Measurements from ENCODE around the gene COA1. TPM values are rescaled to one million over a fixed set of nuclear protein-coding genes. Genes with fewer than 3 reads are reported as not detected.
"Not testable (repeated sequence)": the region's sequence is repeated elsewhere in the genome, so short reads cannot be mapped to it uniquely, and the experiment has no call there.

COA1 gene
- total RNA-seq, 1 donor from 2014 or later = 16.3 TPM

GRCh38 chr7:43612128-43612527, 117.2 kb downstream of the COA1 start:
- no peak for TF ChIP-seq CTCF (IDR thresholded peaks at IDR 0.05)
- intact Hi-C loops (cut with DNase I) = loop anchor here (5.0 kb wide), 1 partner anchor 35 kb away; no protein-coding TSS in a partner anchor
- peak overlapping the region; percentile 75 to 80 for H3K27ac ChIP-seq

GRCh38 chr7:43609097-43609496, 120.2 kb downstream of the COA1 start:
- intact Hi-C loops (cut with DNase I) = no loop called here
- DNase-seq (ENCODE audit: low spot score in 2 of 2) = no peak
- H3K27me3 ChIP-seq = no peaks in the 10 kb centered on the region
- H3K4me3 ChIP-seq = no peak overlapping the region
- peak overlapping the region; percentile 19 to 35 for H3K27ac ChIP-seq
- no peaks in the 10 kb centered on the region for H3K9me3 ChIP-seq
- peaks cover 9 to 29% of the 10 kb centered on the region in 2 donors for H3K4me1 ChIP-seq
- no peak for TF ChIP-seq CTCF (IDR thresholded peaks at IDR 0.05)
- H3K36me3 ChIP-seq = peaks cover 12 to 14% of the 10 kb centered on the region in 2 donors

More at GRCh38 chr7:43612128-43612527, 117.2 kb downstream of the COA1 start:
- H3K36me3 ChIP-seq = peaks cover 12 to 14% of the 10 kb centered on the region in 2 donors
- DNase-seq (ENCODE audit: low spot score in 2 of 2) = no peak
- H3K4me3 ChIP-seq = peak overlapping the region in 1 of 2 donors; percentile 24
- H3K9me3 ChIP-seq = no peaks in the 10 kb centered on the region
- H3K27me3 ChIP-seq = no peaks in the 10 kb centered on the region
- peaks cover 11 to 31% of the 10 kb centered on the region in 2 donors for H3K4me1 ChIP-seq

GRCh38 chr7:43604251-43604650, 125.1 kb downstream of the COA1 start:
- no peak for DNase-seq (ENCODE audit: low spot score in 2 of 2)
- intact Hi-C loops (cut with DNase I) = no loop called here
- H3K4me1 ChIP-seq = peaks cover 0 to 7% of the 10 kb centered on the region in 2 donors
- H3K9me3 ChIP-seq = no peaks in the 10 kb centered on the region
- H3K4me3 ChIP-seq = no peak overlapping the region
- no peak for TF ChIP-seq CTCF (IDR thresholded peaks at IDR 0.05)
- no peak overlapping the region for H3K27ac ChIP-seq
- H3K36me3 ChIP-seq = peaks cover 14% of the 10 kb centered on the region in 2 donors
- no peaks in the 10 kb centered on the region for H3K27me3 ChIP-seq

GRCh38 chr7:43602256-43602655, 127.1 kb downstream of the COA1 start:
- peaks cover 0 to 7% of the 10 kb centered on the region in 2 donors for H3K4me1 ChIP-seq
- H3K4me3 ChIP-seq = no peak overlapping the region
- no peaks in the 10 kb centered on the region for H3K9me3 ChIP-seq
- H3K27ac ChIP-seq = no peak overlapping the region
- intact Hi-C loops (cut with DNase I) = no loop called here
- no peaks in the 10 kb centered on the region for H3K27me3 ChIP-seq
- DNase-seq (ENCODE audit: low spot score in 2 of 2) = no peak
- H3K36me3 ChIP-seq = peaks cover 23 to 24% of the 10 kb centered on the region in 2 donors
- no peak for TF ChIP-seq CTCF (IDR thresholded peaks at IDR 0.05)

- H3K27me3 ChIP-seq = no peaks in the 10 kb centered on the region
- peaks cover 0 to 12% of the 10 kb centered on the region in 2 donors for H3K4me1 ChIP-seq
- DNase-seq (ENCODE audit: low spot score in 2 of 2) = no peak
- H3K4me3 ChIP-seq = no peak overlapping the region
- no peaks in the 10 kb centered on the region for H3K9me3 ChIP-seq
- peaks cover 24 to 30% of the 10 kb centered on the region in 2 donors for H3K36me3 ChIP-seq
- H3K27ac ChIP-seq = no peak overlapping the region
- no peak for TF ChIP-seq CTCF (IDR thresholded peaks at IDR 0.05)
- intact Hi-C loops (cut with DNase I) = no loop called here
These were observed 129.3 kb downstream of the COA1 start for GRCh38 chr7:43600056-43600455.

GRCh38 chr7:43596426-43596825, 132.9 kb downstream of the COA1 start:
- H3K9me3 ChIP-seq; H3K4me3 ChIP-seq; H3K27me3 ChIP-seq; DNase-seq (ENCODE audit: low spot score in 2 of 2); intact Hi-C loops (cut with DNase I): not testable (repeated sequence)
- Histone ChIP-seq H3K4me1 (peaks cover 0 to 24% of the 10 kb centered on the region in 2 donors), H3K27ac (peak overlapping the region in 1 of 2 donors; percentile 22), H3K36me3 (peaks cover 24 to 30% of the 10 kb centered on the region in 2 donors)
